Measurements from ENCODE around the gene DCAF6.

DCAF6 gene

GRCh38 chr1:167968569-167968968, 32.1 kb downstream of the DCAF6 start:
- DNase-seq (ENCODE audit: low spot score): no peak

- no peak for DNase-seq (ENCODE audit: low spot score)
Observed at GRCh38 chr1:167973832-167974231, 37.3 kb downstream of the DCAF6 start.

- no peak for DNase-seq (ENCODE audit: low spot score)
Observed at GRCh38 chr1:167974698-167975097, 38.2 kb downstream of the DCAF6 start.

- DNase-seq (ENCODE audit: low spot score): no peak
Observed at GRCh38 chr1:167977245-167977644, 40.8 kb downstream of the DCAF6 start.

GRCh38 chr1:167981933-167982332, 45.5 kb downstream of the DCAF6 start:
- DNase-seq (ENCODE audit: low spot score): no peak

GRCh38 chr1:167983797-167984420, 47.4 kb downstream of the DCAF6 start:
- no peak for DNase-seq (ENCODE audit: low spot score)

GRCh38 chr1:167984886-167985489, 48.5 kb downstream of the DCAF6 start:
- no peak for DNase-seq (ENCODE audit: low spot score)

- no peak for DNase-seq (ENCODE audit: low spot score)
Observed at GRCh38 chr1:167987174-167987573, 50.7 kb downstream of the DCAF6 start.

- DNase-seq (ENCODE audit: low spot score): no peak
Observed at GRCh38 chr1:167991546-167991945, 55.1 kb downstream of the DCAF6 start.

- no peak for DNase-seq (ENCODE audit: low spot score)
Observed at GRCh38 chr1:167993720-167994119, 57.2 kb downstream of the DCAF6 start.

GRCh38 chr1:167994560-167994959, 58.1 kb downstream of the DCAF6 start:
- no peak for DNase-seq (ENCODE audit: low spot score)

- no peak for DNase-seq (ENCODE audit: low spot score)
Observed at GRCh38 chr1:167995038-167995437, 58.6 kb downstream of the DCAF6 start.

GRCh38 chr1:167996266-167996665, 59.8 kb downstream of the DCAF6 start:
- DNase-seq (ENCODE audit: low spot score): no peak

GRCh38 chr1:167997037-167997575, 60.6 kb downstream of the DCAF6 start:
- DNase-seq (ENCODE audit: low spot score): no peak

- DNase-seq (ENCODE audit: low spot score): no peak
Observed at GRCh38 chr1:167999877-168000276, 63.4 kb downstream of the DCAF6 start.

GRCh38 chr1:168000656-168001055, 64.2 kb downstream of the DCAF6 start:
- DNase-seq (ENCODE audit: low spot score): no peak

- no peak for DNase-seq (ENCODE audit: low spot score)
Observed at GRCh38 chr1:168001213-168001612, 64.7 kb downstream of the DCAF6 start.

- DNase-seq (ENCODE audit: low spot score): no peak
Observed at GRCh38 chr1:168004531-168004930, 68.0 kb downstream of the DCAF6 start.

- no peak for DNase-seq (ENCODE audit: low spot score)
Observed at GRCh38 chr1:168005529-168005928, 69.0 kb downstream of the DCAF6 start.

GRCh38 chr1:168007691-168008090, 71.2 kb downstream of the DCAF6 start:
- no peak for DNase-seq (ENCODE audit: low spot score)

- no peak for DNase-seq (ENCODE audit: low spot score)
Observed at GRCh38 chr1:168008595-168008994, 72.1 kb downstream of the DCAF6 start.

- no peak for DNase-seq (ENCODE audit: low spot score)
Observed at GRCh38 chr1:168009322-168009721, 72.8 kb downstream of the DCAF6 start.

- DNase-seq (ENCODE audit: low spot score): peak; percentile 27
Observed at GRCh38 chr1:168019407-168019806, 82.9 kb downstream of the DCAF6 start.

GRCh38 chr1:168031198-168031597, 94.7 kb downstream of the DCAF6 start:
- DNase-seq (ENCODE audit: low spot score): no peak

All from iPS-NIHi11 (cell line).